ENCODE results near the gene PAK4.
"Not testable (repeated sequence)": the region's sequence is repeated elsewhere in the genome, so short reads cannot be mapped to it uniquely, and the experiment has no call there.

Gene PAK4

DNA sequence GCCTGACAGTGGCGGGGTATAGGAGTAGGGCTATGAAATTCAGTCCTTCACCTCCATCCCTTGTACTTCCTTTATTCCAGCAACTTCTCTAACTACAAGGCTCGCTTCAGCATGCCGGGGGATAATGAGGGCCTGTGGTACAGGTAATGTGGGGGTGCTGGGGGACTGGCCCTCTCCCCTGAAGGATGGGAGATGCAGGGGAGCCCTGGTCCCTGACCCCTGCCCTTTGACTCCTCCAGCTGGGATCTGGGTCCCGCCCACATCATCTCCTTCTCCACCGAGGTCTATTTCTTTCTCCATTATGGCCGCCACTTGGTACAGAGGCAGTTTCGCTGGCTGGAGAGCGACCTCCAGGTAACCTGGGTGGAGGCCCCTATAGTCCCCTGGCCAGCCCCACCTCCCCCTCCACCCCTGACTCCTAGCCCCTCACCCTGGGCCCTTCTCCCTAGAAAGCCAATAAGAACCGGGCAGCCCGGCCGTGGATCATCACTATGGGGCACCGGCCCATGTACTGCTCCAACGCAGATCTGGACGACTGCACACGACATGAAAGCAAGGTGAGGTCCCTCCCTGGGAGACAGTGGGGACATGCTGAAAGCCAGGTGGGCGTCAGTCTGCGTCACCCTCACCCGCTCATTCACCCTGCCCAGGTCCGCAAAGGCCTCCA lies 25.0 kb upstream of the PAK4 start:
- DNase-seq, result no peak

DNA sequence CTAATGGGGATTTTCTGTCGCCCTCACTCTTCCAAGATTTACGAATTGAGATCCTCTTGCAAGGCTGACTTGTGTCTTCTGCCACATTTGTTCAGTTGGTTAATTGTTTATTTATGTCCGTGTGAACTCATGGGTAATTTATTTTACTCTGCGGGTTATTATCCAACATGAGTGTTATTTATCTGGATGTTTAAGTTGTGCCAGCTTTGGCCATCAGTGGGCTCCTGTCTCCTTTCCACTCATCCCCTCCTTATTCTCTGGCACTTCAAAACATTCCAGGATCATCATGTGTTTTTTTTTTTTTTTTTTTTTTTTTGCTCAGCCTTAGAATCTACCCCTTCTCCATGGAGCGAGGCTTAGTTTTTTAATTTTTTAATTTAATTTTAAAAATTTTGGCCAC lies 22.4 kb upstream of the PAK4 start:
- DNase-seq, result no peak

DNA sequence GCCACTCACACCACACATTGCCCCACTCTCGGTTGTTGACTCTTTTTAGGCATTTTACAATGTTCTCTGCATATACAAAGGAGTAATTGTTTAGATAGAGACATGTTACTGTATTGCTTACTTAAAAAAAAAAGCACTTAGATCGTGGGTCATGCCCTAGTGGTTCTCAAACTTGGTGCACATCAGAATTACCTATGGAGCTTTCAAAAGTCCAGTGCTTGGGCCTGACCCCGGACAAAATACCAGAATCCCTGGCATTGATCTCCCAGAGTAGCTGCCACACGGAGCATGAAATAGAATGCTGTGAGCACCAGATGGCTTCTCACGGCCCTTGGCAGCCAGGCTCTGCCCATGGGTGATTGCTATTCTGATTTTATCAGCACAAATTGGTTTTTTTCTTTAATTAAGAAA lies 21.4 kb upstream of the PAK4 start:
- no peak for DNase-seq

DNA sequence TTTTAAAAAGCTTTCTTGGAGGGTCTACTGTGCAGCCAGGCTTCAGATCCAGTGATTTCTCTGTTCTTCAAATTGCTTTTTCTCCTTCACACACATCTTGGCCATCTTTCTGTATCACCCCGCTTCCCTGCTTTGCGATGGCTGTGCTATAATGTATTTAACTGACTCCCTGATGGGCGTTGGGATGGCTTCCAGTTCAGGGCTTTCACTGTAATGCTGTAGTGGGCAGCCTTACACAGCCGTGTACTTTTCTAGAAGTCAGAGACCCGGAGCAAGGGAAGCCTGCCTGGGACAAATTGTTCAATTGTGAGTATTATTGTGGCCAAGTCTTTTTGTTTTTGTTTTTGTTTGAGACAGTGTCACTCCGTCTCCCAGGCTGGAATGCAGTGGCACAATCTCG lies 19.4 kb upstream of the PAK4 start:
- no peak for DNase-seq

DNA sequence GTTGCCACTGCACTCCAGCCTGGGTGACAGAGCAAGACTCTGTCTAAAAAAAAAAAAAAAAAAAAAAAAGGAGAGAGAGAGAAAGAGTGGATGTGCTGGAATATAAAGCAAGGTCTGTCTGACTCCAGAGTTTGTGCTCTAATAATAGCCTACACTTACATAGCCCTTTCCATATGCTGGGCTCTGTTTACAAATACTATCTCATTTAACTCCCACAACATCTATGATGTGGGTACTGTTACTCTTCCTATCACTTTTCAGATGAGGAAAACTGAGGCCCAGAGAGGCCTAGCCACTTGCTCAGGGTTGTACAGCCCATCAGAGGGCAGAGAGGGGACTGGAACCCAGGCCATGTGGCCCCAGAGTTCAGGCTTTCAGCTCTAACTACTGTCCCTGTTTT lies 15.9 kb upstream of the PAK4 start:
- no peak for DNase-seq

DNA sequence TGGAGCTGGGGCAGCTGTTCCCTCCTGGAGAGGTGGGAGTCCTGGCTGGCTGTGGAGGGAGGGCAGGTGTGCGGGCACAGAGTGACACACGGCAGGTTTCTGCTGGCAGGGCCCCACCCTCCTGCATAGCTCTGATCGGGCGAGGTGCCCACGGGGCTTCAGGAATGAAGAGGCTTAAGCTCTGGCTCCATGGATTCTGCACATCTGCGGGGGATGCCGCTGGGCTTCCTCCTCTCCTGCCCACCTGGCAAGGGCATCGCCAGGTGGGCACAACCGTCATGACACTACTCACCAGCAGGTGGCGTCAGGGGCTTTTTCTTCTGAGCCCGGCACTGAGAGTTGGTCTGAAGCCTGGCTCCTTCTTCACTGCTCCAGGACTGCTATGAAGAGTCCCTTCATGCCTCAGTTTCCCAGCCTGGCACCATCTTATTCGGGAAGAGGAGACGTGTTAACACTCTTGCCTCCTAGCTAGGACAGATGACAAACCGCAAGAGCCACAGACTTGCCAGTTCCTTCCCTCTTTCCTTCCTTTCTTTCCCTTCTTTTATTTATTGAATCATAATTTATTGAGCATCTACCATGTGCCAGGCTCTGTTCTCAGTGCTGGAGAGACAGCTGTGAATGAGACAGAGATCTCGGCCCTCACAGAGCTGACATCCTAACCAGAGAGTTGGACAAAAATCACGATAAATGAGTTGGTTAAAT lies 15.2 kb upstream of the PAK4 start:
- peak; percentile 72 to 80 for DNase-seq

DNA sequence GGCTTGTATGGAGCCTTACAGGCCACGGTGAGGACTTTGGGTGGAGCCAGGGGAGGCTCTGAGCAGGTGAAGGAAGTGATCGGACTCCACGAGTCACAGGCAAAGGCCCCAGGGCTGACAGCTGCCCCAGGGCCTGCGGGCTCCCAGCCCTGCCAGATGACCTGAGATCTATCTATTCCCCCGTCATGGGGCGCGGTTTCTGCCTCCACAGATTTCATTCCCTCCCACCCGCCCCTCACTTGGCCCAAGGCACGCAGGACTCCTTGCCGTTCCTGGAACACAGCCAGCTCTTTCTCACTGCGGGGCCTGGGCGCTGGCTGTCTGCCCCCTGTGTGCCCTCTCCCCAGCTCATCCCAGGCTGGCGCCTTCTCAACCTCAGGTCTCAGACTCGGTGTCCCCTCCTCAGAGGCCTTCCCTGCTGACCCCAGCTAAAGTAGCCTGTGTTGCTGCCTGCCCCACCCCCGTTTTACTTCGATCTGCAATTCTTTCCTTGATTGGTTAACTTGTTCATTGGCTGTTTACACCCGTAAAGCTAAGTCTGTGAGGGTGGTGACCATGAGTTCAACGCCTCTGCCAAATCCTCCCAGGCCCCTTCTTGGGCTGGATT lies 13.9 kb upstream of the PAK4 start:
- no peak for DNase-seq

DNA sequence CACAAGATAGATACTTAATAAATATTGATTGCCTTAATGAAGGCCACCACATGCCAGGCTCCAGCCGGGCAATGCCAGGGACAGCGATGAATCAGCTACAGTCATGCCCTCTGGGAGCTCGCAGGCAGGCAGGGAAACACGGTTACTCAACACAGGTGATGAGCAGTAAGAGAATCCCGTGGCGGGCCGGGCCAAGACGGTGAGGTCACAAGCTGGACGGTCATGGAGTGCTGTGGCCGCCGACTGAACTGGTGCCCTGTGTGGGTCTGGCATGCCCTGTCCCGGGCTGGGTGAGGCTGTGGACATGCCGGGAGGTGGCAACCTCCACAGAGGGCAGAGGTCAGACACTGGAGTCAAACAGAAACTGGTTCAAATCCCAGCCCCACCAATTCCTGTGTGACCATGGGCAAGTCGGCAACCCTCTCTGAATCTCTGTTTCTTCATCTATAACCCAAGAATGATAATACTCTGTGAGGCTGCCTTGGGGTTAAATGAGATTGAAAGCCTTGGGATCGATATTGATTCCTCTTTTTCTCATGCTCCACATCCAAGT lies 13.2 kb upstream of the PAK4 start:
- no peak for DNase-seq

DNA sequence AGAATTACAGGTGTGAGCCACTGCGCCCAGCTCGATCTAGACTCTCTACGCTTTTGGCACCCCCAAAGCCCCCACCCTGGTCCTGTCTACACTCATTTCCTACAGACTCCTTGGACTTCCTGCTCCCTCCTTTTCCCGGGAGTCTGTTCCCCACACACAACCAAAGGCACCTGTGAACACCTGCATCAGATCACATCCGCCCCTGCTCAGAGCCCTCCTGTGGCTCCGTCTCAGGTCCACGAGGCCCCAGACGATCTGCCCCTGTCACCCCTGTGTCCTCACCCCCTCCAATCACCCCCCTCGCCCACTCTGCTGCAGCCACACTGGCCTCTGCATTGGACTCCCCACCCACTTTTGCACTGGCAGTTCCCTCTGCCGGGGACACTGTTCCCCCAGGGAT lies 12.4 kb upstream of the PAK4 start:
- DNase-seq, result no peak

DNA sequence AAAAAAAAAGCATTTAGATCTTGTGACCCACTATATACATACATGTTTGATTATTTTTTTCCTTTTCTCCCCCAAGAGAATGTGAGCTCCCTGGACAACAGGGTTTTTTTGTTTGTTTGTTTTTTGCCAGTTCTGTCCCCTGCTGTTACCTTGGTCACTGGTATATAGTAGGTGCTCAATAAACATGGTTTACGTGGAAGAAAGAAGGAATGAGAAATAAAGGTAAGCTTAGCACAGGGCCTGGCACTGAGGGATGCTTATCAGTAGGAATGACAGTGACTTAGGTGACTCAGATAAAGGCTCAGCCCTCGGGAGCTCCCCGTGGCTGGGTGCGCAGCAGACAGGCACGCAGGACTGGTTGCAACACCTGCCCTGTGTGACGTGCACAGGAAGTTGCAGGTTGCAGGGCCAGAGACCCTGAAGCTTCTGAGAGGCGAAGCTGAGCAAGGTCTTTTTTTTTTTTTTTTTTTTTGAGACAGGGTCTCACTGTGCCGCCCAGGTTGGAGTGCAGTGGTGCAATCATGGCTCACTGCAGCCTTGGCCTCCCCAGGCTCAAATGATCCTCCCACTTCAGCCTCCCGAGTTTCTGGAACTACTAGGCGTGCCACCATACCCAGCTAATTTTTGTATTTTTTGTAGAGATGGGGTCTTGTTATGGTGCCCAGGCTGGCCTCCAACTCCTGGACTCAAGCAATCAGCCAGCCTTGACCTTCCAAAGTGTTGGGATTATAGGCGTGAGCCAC lies 10.3 kb upstream of the PAK4 start:
- no peak for DNase-seq

DNA sequence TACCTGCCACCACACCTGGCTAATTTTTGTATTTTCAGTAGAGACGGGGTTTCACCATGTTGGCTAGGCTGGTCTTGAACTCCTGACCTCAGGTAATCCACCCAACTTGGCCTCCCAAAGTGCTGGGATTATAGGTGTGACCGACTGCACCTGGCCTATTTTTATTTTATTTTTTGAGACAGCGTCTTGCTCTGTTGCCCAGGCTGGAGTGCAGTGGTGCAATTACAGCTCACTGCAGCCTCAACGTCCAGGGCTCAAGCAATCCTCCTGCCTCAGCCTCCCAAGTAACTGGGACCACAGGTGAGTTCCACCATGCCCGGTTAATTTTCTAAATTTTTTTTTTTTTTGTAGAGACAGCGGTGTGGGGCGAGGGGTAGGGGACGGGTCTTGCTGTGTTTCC lies 8.6 kb upstream of the PAK4 start:
- DNase-seq, result not testable (repeated sequence)

DNA sequence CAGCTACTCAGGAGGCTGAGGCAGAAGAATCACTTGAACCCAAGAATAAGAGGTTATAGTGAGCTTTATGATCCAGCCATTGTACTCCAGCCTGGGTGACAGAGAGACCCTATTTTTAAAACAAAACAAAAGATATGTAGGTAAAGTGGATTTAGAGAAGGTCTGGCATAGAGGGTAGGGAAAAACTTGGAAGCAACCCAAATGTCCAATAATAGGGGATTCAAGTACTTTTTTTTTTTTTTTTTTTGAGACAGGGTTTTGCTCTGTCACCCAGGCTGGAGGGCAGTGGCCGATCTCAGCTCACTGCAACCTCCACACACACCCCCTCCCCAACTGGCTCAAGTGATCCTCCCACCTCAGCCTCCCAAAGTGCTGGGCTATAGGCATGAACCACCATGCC lies 5.8 kb upstream of the PAK4 start:
- no peak for DNase-seq

DNA sequence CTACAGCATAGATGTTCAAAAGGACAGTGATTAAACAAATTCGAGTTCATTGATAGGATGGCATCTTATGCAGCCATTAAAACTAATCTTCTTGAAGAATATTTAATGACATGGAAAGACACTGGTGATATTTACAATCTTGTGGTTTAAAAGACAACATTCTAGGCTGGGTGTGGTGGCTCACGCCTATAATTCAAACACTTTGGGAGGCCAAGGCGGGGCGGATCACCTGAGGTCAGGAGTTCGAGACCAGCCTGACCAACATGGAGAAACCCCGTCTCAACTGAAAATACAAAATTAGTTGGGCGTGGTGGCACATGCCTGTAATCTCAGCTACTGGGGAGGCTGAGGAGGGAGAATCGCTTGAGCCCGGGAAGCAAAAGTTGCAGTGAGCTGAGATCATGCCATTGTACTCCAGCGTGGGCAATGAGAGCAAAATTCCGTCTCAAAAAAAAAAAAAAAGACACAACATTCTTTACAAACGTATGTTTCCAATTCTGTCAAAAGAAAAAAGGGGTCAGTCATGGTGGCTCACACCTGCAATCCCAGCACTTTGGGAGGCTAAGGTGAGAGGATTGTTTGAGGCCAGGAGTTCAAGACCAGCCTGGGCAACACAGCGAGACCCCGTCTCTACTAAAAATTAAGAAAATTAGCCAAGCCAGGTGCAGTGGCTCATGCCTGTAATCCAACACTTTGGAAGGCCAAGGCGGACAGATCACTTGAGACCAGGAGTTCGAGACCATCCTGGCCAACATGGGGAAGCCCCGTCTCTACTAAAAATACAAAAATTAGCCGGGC lies 2.5 kb upstream of the PAK4 start:
- DNase-seq, result no peak

DNA sequence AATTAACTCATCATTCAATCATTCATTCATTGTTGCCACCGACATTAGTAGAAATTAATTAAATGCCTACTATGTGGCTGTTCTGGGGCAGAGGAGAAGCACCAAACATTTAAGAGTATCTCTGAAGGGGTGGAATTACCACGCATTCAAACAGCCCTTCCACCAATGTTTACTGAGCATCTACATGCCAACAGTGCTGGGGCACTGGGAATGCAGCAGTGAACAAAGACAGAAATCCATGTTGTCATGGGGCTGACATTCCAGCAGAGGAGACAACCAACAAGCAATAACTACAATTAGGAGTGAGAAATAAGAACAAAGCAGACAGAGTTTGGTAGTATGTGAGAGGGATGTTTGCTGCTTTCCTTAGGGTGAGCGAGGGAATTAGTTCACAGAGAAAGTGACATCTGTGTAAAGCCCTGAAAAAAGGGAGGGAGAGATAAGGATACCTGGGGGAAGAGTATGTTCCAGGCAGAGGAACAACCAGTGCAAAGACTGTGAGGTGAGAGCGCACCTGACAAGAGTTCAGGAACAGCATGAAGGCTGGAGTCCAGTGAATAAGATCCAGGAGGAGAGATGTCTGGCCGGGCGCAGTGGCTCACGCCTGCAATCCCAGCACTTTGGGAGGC lies 1.3 kb upstream of the PAK4 start:
- DNase-seq, result no peak

DNA sequence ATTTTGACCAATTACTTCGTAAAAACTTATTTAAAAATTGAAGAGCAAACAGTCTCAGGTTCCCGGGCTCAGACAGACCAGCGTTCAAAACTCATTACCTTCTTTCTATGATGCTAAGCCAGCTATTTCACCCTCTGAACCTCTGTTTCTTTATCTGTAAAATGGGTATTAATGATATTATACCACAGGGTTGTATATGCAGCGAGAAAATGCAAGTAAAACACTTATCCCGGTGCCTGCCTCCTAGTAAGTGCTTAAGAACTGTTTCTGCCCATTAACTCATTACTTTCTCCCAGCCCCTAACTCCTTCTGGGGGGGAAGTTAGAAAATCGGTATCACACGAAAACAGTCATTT lies 410 bp upstream of the PAK4 start:
- DNase-seq, result no peak

DNA sequence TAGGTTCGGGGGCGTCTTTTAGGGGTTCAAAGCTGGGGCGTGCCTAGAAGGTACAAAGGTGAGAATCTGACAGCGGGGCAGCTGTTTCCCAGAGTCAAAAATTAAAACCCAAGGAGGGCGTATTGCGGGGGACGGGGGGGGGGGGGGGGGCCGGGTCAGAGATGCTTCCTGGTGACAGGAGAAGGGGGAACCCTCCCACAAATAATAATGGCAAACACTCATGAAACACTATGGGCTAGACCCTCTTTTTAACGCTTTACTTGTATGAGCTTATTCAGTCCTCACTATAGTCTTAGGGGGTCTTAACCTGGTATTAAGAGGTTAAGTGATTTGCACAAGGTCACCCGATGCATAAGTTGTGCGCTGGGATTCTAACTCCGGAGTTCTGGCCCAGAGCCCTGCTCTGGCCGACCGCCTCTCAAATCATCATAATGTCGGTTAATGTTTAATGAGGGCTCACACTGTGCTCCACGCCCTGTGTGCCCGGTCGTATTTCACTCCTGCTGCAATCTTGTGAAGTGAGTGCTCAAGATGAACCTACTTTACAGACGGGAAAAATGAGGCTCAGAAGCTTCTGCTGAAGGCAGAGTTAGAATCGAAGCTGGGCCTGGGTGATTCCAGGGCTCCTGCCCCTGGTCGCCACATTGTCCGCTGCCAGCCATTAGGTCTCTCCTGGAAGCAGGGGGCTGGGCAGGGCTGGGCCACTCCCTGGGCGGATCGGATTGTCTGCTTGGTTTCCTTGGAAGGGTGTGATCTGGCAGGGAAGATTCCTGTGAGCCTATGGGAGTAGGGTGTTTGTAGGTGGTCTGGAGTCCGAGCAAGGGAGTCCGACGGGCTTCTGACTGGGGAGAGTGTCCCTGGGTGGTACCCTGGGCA lies 964 bp downstream of the PAK4 start:
- DNase-seq, result no peak

DNA sequence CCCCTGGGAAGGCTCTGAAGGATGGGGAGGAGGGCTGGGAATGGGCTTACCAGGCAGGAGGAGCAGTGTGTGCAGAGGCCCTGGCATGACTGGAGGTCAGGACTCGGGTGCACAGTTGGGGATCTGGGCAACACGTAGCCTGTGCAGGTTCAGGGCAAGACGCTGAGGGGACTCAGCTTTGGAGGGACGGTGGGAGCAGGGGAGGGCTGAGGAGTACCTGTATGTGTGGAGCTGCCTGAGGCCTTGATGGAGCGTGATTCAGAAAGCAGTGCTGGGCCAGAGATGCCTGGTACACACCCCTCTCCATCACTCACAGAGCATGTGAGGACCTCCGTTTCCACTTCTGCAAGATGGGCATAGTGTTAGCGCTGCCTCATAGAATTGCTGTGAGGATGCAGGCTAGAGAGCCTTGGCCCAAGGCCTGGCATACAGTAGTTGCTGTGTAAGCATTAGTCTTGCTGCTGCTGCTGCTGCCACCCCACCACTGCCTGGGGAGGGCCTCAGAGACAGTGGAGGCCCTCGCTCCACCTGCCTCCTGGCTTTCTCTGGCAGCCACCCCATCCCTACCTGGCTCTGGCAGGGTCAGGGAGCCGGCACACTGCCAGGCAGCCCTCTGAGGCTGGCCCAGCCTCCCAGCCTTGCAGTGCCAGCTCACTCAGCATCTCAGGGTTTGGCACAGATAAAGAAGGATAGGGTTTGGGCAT lies 2.4 kb downstream of the PAK4 start:
- no peak for DNase-seq

DNA sequence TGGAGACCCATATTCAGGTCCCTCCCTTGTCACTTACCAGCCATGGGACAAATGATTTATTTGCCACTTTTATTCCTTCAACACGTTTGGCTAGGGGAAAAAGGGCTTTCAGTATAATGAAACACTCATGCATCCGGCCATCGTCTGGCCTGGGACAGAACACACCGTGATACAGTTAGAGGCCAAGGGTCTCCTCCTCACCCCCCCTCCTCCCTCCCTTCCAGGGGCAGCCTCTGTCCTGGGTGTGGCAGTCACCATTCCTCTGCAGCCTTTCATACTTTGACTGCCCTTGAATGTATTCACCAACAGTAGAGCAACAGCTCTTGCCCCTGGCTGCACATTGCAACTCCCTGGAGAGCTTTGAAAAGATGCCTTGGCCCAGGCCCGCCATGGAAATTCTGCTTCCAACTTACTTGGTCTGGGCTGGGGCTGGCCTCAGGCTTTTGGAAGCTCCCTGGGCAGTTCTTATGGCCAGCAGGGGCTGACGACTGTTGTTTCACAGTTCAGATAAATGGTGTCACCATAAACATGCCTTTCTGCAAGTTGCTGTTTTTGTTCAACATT lies 3.0 kb downstream of the PAK4 start:
- no peak for DNase-seq

DNA sequence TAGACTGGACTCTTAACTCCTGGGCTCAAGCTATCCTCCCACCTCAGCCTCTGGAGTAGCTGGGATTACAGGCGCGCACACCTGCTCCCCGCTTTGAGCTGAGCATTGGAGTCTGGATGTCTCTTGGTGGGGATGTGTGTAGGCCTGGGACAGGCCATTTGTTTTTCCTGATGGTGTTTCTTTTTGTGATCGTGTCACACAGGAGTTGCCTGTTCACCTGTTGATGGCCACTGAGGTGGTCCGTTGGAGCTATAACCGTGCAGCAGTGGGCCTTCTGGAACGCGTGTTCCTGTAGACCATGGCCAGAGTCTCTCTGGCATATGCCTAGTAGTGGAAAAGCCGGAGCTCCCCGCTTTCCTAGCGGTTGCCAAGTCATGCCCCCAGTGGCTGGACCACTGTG lies 3.5 kb downstream of the PAK4 start:
- no peak for DNase-seq
